DOHH2 (cell line): Measurements from ENCODE around the gene ALKBH8.
"Not testable (repeated sequence)": the region's sequence is repeated elsewhere in the genome, so short reads cannot be mapped to it uniquely, and the experiment has no call there.

Experiments
- H3F3A ChIP-seq: fragments of 200-600 bp; sonication (generic), shearing (Covaris generic); 2 replicates; pipeline ENCODE4 v1.6.0; 2016; ENCODE audit warnings: antibody characterized with exemption, mild to moderate bottlenecking; ENCODE audit not compliant: control insufficient read depth, insufficient read depth
- H3K27ac ChIP-seq: fragments of 200-600 bp; sonication (generic); 2 replicates; pipeline ENCODE4 v1.5.1; 2014; ENCODE audit warnings: low read depth, mild to moderate bottlenecking, low read length, moderate library complexity
- H3K27me3 ChIP-seq: fragments of 200-600 bp; sonication (generic); 2 replicates; pipeline ENCODE4 v1.6.1; 2014; ENCODE audit warnings: mild to moderate bottlenecking, low read length, mixed read lengths; ENCODE audit not compliant: control insufficient read depth
- H3K36me3 ChIP-seq: fragments of 200-600 bp; sonication (generic); 2 replicates; pipeline ENCODE4 v1.6.1; 2014; ENCODE audit warnings: mild to moderate bottlenecking, low read length, moderate library complexity, mixed read lengths; ENCODE audit not compliant: control insufficient read depth
- H3K4me1 ChIP-seq: fragments of 200-600 bp; sonication (generic); 2 replicates; pipeline ENCODE4 v1.6.1; 2014; ENCODE audit warnings: mild to moderate bottlenecking, low read length, mixed read lengths; ENCODE audit not compliant: control insufficient read depth
- H3K4me2 ChIP-seq: fragments of 200-600 bp; sonication (generic); 2 replicates; pipeline ENCODE4 v1.6.0; 2014; ENCODE audit warnings: mild to moderate bottlenecking, low read length, moderate library complexity
- H3K4me3 ChIP-seq: fragments of 200-600 bp; sonication (generic); 2 replicates; pipeline ENCODE4 v1.5.1; 2014; ENCODE audit warnings: mild to moderate bottlenecking, low read length, mixed read lengths
- H3K79me2 ChIP-seq: fragments of 200-600 bp; sonication (generic); 2 replicates; pipeline ENCODE4 v1.6.1; 2014; ENCODE audit warnings: mild to moderate bottlenecking, low read length, mixed read lengths; ENCODE audit not compliant: control insufficient read depth
- H3K9me2 ChIP-seq: fragments of 200-600 bp; sonication (generic); replicated peaks from 2 replicates; pipeline ENCODE4 v1.6.1; 2014; ENCODE audit warnings: mild to moderate bottlenecking, low read length, mixed read lengths; ENCODE audit not compliant: control insufficient read depth
- H3K9me3 ChIP-seq: fragments of 200-600 bp; sonication (generic); 2 replicates; pipeline ENCODE4 v1.6.1; 2014; ENCODE audit warnings: antibody characterized with exemption, low read length, mixed read lengths; ENCODE audit not compliant: control insufficient read depth, insufficient read depth
- H4K20me1 ChIP-seq: fragments of 200-600 bp; sonication (generic); 2 replicates; pipeline ENCODE4 v1.6.0; 2014; ENCODE audit warnings: low read depth, mild to moderate bottlenecking, antibody characterized with exemption, low read length, moderate library complexity; ENCODE audit not compliant: control insufficient read depth, insufficient read depth
- EZH2phosphoT487 ChIP-seq: fragments of 200-600 bp; sonication (generic); IDR thresholded peaks from 2 replicates; pipeline ENCODE4 v1.6.1; 2017; ENCODE audit warnings: borderline replicate concordance, mild to moderate bottlenecking, antibody characterized with exemption, low read length, moderate library complexity, mixed read lengths
- TF ChIP-seq, protein P1 (sequence below): fragments of 200-600 bp; sonication (generic); IDR thresholded peaks from one replicate; pipeline ENCODE4 v1.5.1; 2014; ENCODE audit warnings: antibody characterized with exemption, mild to moderate bottlenecking, low read depth, low read length; ENCODE audit not compliant: poor library complexity, severe bottlenecking

The ALKBH8 gene

DNA sequence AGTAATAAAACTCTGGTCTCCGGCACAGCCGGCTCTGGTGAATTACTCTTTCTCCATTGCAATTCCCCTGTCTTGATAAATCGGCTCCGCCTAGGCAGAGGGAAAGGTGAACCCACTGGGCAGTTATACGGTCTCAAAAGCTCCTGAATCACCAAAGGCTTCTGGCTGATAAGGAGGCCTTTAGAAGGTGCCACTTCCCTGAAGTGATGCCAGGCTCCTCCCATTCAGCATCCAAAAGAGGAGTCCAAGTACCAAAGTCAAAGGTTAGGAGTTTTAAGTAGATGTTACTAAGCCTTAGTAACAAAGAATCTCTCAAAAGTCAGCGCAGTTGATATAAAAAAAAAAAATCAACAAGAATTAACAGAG is 11.8 kb upstream of the ALKBH8 start:
- Histone ChIP-seq H3K4me3 (no peak overlapping the region), H3K27ac (no peak overlapping the region), H3K27me3 (no peaks in the 10 kb centered on the region), H4K20me1 (no peaks in the 10 kb centered on the region), H3K9me3 (no peaks in the 10 kb centered on the region), H3K9me2 (no peaks in the 10 kb centered on the region), H3F3A (no peaks in the 10 kb centered on the region), H3K4me1 (no peaks in the 10 kb centered on the region), H3K79me2 (no peaks in the 10 kb centered on the region), H3K36me3 (no peaks in the 10 kb centered on the region), H3K4me2 (no peak overlapping the region)
- TF ChIP-seq, protein P1, sequence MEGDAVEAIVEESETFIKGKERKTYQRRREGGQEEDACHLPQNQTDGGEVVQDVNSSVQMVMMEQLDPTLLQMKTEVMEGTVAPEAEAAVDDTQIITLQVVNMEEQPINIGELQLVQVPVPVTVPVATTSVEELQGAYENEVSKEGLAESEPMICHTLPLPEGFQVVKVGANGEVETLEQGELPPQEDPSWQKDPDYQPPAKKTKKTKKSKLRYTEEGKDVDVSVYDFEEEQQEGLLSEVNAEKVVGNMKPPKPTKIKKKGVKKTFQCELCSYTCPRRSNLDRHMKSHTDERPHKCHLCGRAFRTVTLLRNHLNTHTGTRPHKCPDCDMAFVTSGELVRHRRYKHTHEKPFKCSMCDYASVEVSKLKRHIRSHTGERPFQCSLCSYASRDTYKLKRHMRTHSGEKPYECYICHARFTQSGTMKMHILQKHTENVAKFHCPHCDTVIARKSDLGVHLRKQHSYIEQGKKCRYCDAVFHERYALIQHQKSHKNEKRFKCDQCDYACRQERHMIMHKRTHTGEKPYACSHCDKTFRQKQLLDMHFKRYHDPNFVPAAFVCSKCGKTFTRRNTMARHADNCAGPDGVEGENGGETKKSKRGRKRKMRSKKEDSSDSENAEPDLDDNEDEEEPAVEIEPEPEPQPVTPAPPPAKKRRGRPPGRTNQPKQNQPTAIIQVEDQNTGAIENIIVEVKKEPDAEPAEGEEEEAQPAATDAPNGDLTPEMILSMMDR = no peak
- TF ChIP-seq EZH2phosphoT487 = no peak

DNA sequence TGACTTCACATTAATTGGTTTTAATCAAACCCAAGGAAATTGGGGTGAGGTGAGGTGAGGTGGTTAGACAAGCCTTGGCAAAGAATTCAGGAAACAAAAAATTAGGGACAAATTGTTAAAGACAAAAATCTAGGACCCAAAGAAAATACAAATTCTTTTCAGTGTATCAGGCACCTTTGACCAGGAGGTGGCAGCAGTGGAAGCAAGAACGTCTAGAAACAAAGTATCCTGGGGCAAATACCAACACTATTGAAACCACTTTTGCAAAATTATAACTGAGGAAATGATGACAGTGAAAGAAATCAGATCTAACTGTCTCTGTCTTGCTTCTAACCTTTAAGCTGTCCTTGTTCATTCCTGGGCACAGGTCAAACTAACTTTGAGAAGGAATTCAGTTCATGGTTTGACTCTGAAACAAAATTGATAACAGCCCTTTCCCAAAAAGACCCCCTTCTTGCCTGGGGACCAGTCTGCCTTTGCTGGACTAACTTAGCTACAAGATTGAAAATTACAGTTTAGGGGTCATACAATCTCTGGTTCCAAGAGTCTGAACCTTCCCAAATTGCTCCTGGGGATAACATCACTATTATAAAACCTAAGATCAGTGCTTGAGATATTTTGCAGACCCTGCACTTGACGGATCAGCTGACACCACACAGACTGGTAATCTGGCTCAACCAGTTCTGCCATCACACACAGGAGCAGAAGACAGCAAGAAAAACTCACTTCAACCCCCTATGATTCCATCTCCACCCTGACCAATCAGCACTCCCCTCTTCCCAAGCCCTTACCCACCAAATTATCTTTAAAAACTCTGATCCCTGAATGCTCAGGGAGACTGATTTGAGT is 11.2 kb upstream of the ALKBH8 start:
- H3K4me1 ChIP-seq, H3K27ac ChIP-seq, H3K27me3 ChIP-seq, H4K20me1 ChIP-seq, H3K4me3 ChIP-seq, H3K4me2 ChIP-seq, H3K9me2 ChIP-seq, H3K36me3 ChIP-seq, H3K9me3 ChIP-seq, H3K79me2 ChIP-seq, H3F3A ChIP-seq: not testable (repeated sequence)
- TF ChIP-seq, protein P1 = peak; percentile 69

DNA sequence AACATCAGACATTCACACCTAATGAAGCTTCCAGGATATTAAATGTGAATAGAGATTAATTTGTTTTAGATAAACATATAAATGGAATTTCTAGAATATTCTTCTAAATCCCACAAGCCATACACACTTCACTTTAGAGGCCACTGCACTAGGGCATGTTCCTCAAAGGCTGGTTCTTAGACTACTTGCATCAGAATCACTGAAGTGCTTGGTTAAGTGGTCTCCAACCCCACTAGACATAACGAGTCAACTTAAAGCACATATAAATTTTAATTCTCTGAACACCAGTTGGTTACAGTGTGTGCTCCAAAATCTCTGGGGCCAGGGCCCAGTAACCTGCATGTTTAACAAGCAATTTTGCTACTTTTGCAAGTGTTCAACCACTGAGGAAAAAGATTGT is 7.9 kb upstream of the ALKBH8 start:
- Histone ChIP-seq H3K9me2 (no peaks in the 10 kb centered on the region), H4K20me1 (no peaks in the 10 kb centered on the region), H3K36me3 (no peaks in the 10 kb centered on the region), H3F3A (peaks cover 4% of the 10 kb centered on the region), H3K4me1 (peaks cover 2% of the 10 kb centered on the region), H3K4me2 (no peak overlapping the region), H3K9me3 (no peaks in the 10 kb centered on the region), H3K27ac (no peak overlapping the region), H3K27me3 (no peaks in the 10 kb centered on the region), H3K79me2 (no peaks in the 10 kb centered on the region), H3K4me3 (no peak overlapping the region)
- TF ChIP-seq, protein P1 = no peak
- TF ChIP-seq EZH2phosphoT487 = no peak
